Skeletal muscle satellite cell (primary cell): ENCODE data around the gene ZNF581.

Experiments
- H3K27me3 ChIP-seq: 2 replicates; pipeline ENCODE4 v1.7.0; 2013; ENCODE audit warnings: low read length; ENCODE audit not compliant: control insufficient read depth, insufficient read depth
- H3K36me3 ChIP-seq: 2 replicates; pipeline ENCODE4 v1.7.0; 2013; ENCODE audit warnings: mild to moderate bottlenecking, control low read depth, low read length; ENCODE audit not compliant: insufficient read depth
- H3K4me1 ChIP-seq: 2 replicates; pipeline ENCODE4 v1.7.0; 2013; ENCODE audit warnings: low read length; ENCODE audit not compliant: control insufficient read depth, insufficient read depth
- H3K4me2 ChIP-seq: 2 replicates; pipeline ENCODE4 v1.7.0; 2013; ENCODE audit warnings: mild to moderate bottlenecking, low read length
- H3K4me3 ChIP-seq: 2 replicates; pipeline ENCODE4 v1.7.0; 2013; ENCODE audit warnings: low read length
- H3K9ac ChIP-seq: 2 replicates; pipeline ENCODE4 v1.7.0; 2013; ENCODE audit warnings: mild to moderate bottlenecking, low read depth, low read length, moderate library complexity
- H3K9me3 ChIP-seq: replicated peaks from 2 replicates; pipeline ENCODE4 v1.7.0; 2013; ENCODE audit warnings: mild to moderate bottlenecking, control low read depth, low read length

ZNF581 gene

DNA sequence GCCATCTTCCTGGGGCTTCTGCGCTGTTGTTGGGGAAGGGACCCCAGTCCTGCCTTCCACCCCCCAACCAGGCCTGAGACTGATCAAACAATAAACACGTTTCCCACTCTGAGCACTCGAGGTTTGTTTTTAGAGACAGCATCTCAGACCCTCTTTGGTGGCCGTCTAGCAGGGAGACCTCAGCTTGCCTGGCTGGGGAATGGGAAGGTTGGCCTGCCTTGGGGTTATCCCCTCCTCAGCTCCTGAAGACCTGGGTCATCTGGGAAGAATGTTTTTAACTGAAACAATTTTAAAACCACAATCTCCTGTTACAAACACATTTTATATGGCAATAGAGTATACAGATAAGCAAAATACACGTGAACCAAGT lies 2.0 kb downstream of the ZNF581 start:
- Histone ChIP-seq H3K4me2 (peak overlapping the region; percentile 92), H3K9me3 (no peaks in the 10 kb centered on the region), H3K4me1 (peaks cover 47% of the 10 kb centered on the region), H3K27me3 (no peaks in the 10 kb centered on the region), H3K9ac (no peak overlapping the region), H3K4me3 (no peak overlapping the region), H3K36me3 (peaks cover 12% of the 10 kb centered on the region)

- Histone ChIP-seq H3K27me3 (no peaks in the 10 kb centered on the region), H3K9ac (peak overlapping the region; percentile 86), H3K9me3 (no peaks in the 10 kb centered on the region), H3K4me1 (peaks cover 43% of the 10 kb centered on the region), H3K4me2 (peak overlapping the region; percentile 99), H3K4me3 (peak overlapping the region; percentile 92), H3K36me3 (peaks cover 18% of the 10 kb centered on the region)
Measured at GRCh38 chr19:55646889-55647731, 3.7 kb downstream of the ZNF581 start.

DNA sequence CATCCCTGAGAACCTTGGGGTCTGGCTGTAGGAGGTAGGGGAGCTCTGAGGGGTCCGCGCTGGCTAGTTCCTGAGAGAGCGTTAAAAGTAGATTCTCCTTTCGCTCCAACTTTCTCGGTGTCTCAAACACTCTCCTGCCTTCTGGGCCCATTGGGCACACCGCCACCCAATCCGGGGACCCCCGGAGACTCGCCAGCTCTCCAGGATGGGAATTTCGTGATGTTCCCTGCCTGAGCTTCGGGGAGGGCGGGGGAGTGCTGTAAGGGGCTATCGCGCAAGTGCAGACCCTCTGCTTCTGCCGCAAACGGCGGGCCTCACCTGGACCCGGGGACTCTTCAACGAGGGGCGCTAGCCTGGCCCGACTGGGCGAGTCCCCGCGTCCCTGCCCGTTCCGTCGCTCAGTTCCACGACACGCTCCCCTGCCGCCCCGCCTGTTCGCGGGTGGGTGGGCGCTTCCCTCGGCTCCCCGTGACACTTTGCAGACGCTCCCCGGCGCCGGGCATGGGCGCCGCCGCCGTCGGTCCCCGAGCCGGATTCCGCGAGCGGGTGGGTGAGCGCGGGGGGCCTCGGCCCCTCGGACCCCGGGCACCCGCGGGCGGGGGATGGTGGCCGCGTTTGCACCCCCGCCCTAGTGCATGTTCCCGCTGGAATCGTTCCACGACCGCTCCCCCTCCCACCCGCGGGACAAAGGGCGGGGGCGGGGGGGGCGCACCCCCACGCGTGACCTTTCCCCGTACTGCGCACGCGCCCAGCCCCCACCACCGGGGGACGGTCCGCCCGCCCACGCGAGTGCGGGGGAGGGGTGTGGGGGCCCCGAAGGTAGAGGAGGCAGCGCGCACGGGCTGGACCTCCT lies 4.5 kb downstream of the ZNF581 start, which contains the start of gene CCDC106:
Gene CCDC106, plus strand, starts transcription at position 481 of the 853 bp plus-strand sequence. CDS start 835 bp downstream, outside the sequence.
- Histone ChIP-seq H3K4me3 (peak within 1 kb of the TSS; percentile 92), H3K9ac (peak within 1 kb of the TSS; percentile 86), H3K36me3 (peaks cover 21% of the 10 kb centered on the region), H3K4me1 (peaks cover 35% of the 10 kb centered on the region), H3K4me2 (peak within 1 kb of the TSS; percentile 99), H3K27me3 (no peaks in the 10 kb centered on the region), H3K9me3 (no peaks in the 10 kb centered on the region)

GRCh38 chr19:55648585-55649267 lies 5.3 kb downstream of the ZNF581 start:
- H3K9me3 ChIP-seq: no peaks in the 10 kb centered on the region
- H3K4me3 ChIP-seq: peak overlapping the region; percentile 92
- H3K9ac ChIP-seq: peak overlapping the region; percentile 86
- peaks cover 32% of the 10 kb centered on the region for H3K4me1 ChIP-seq
- H3K27me3 ChIP-seq: no peaks in the 10 kb centered on the region
- peaks cover 21% of the 10 kb centered on the region for H3K36me3 ChIP-seq
- H3K4me2 ChIP-seq: peak overlapping the region; percentile 99

GRCh38 chr19:55649268-55650125 lies 6.0 kb downstream of the ZNF581 start:
- peaks cover 28% of the 10 kb centered on the region for H3K4me1 ChIP-seq
- peak overlapping the region; percentile 99 for H3K4me2 ChIP-seq
- H3K36me3 ChIP-seq: peaks cover 21% of the 10 kb centered on the region
- H3K9ac ChIP-seq: peak overlapping the region; percentile 86
- no peaks in the 10 kb centered on the region for H3K9me3 ChIP-seq
- peak overlapping the region; percentile 92 for H3K4me3 ChIP-seq
- H3K27me3 ChIP-seq: no peaks in the 10 kb centered on the region

GRCh38 chr19:55650126-55650557 lies 6.7 kb downstream of the ZNF581 start:
- no peaks in the 10 kb centered on the region for H3K9me3 ChIP-seq
- H3K9ac ChIP-seq: no peak overlapping the region
- no peak overlapping the region for H3K4me2 ChIP-seq
- H3K4me3 ChIP-seq: no peak overlapping the region
- H3K27me3 ChIP-seq: no peaks in the 10 kb centered on the region
- peaks cover 14% of the 10 kb centered on the region for H3K36me3 ChIP-seq
- H3K4me1 ChIP-seq: peaks cover 22% of the 10 kb centered on the region

GRCh38 chr19:55650602-55651230 lies 7.3 kb downstream of the ZNF581 start:
- Histone ChIP-seq H3K9me3 (no peaks in the 10 kb centered on the region), H3K27me3 (no peaks in the 10 kb centered on the region), H3K4me2 (no peak overlapping the region), H3K4me1 (peaks cover 18% of the 10 kb centered on the region), H3K4me3 (no peak overlapping the region), H3K9ac (no peak overlapping the region), H3K36me3 (peaks cover 9% of the 10 kb centered on the region)

DNA sequence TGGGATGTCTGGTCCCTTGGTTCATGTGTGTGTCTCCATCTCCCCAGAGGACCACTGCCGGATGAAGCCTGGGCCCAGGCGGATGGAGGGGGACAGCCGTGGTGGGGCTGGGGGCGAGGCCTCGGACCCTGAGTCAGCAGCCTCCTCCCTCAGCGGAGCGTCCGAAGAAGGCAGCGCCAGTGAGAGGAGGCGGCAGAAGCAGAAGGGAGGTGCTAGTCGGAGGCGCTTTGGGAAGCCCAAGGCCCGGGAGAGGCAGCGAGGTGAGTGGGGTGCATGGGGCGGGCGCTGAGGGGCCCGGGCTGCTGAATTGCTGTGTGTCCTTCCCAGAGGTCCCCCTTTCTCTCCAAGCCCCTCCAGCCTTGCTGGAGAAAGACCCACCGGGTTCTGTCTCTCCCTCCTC lies 7.8 kb downstream of the ZNF581 start:
- Histone ChIP-seq H3K9ac (no peak overlapping the region), H3K36me3 (peaks cover 9% of the 10 kb centered on the region), H3K27me3 (no peaks in the 10 kb centered on the region), H3K4me1 (peaks cover 20% of the 10 kb centered on the region), H3K4me2 (no peak overlapping the region), H3K9me3 (no peaks in the 10 kb centered on the region), H3K4me3 (no peak overlapping the region)

DNA sequence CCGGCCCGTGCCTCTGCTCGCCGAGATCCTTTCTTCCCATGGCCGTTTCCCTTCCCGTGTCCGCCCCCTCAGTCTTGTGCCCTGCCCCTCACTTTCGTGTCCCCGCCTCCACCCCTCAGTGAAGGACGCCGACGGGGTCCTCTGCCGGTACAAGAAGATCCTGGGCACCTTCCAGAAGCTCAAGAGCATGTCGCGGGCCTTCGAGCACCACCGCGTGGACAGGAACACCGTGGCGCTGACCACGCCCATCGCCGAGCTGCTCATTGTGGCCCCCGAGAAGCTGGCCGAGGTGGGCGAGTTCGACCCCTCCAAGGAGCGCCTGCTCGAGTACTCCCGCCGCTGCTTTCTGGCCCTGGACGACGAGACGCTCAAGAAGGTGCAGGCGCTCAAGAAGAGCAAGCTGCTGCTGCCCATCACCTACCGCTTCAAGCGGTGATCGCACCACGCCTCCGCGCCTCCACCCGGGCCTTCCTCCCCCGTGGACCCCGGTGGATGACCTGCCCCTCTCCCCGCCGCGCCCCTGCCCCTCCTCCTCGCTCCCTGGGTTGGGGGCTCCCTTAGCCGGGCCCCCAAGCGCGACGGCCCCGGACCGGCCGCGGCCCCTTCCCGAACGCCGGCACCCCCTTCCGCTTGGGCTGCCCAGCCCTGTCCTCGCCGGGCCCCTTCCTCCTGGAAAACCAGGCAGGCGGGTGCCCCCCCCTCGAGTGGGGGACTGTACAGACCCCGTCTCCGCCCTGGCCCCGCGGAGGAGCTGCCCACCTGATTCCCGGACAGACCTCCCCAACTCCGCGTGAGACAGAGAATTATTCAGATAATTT lies 9.1 kb downstream of the ZNF581 start:
- Histone ChIP-seq H3K27me3 (no peaks in the 10 kb centered on the region), H3K9ac (no peak overlapping the region), H3K36me3 (peaks cover 9% of the 10 kb centered on the region), H3K4me2 (no peak overlapping the region), H3K4me3 (no peak overlapping the region), H3K4me1 (peaks cover 26% of the 10 kb centered on the region), H3K9me3 (no peaks in the 10 kb centered on the region)
